Neural cell (in vitro differentiated cells): ENCODE measurements around the gene ASCL1.

Experiments
- EP300 ChIP-seq: fragments of 450-650 bp; conservative IDR thresholded peaks from 2 replicates; pipeline ENCODE4 v1.6.1; 2014; ENCODE audit warnings: antibody characterized with exemption, mild to moderate bottlenecking, moderate library complexity; ENCODE audit not compliant: poor library complexity, severe bottlenecking
- EZH2 ChIP-seq: fragments of 200-600, 300-800 bp; shearing (Covaris generic), sonication (generic); IDR thresholded peaks from 2 replicates; pipeline ENCODE4 v1.6.1; 2014; ENCODE audit warnings: antibody characterized with exemption, low read length, borderline replicate concordance, mild to moderate bottlenecking; ENCODE audit not compliant: insufficient read depth, poor library complexity, severe bottlenecking
- MXI1 ChIP-seq: fragments of 450-650 bp; conservative IDR thresholded peaks from 2 replicates; pipeline ENCODE4 v1.6.1; 2014; ENCODE audit warnings: antibody characterized with exemption, mild to moderate bottlenecking; ENCODE audit not compliant: poor library complexity, severe bottlenecking
- POLR2AphosphoS5 ChIP-seq: IDR thresholded peaks from 2 replicates; pipeline ENCODE4 v1.6.1; 2012
- RAD21 ChIP-seq: fragments of 450-650 bp; conservative IDR thresholded peaks from 2 replicates; pipeline ENCODE4 v1.6.1; 2014; ENCODE audit warnings: antibody characterized with exemption, mild to moderate bottlenecking, moderate library complexity
- REST ChIP-seq: IDR thresholded peaks from 2 replicates; pipeline ENCODE4 v1.6.1; 2012; ENCODE audit warnings: borderline replicate concordance
- TF ChIP-seq, protein P1 (sequence below): fragments of 450-650 bp; IDR thresholded peaks from 2 replicates; pipeline ENCODE4 v1.5.1; 2014; ENCODE audit warnings: antibody characterized with exemption, mild to moderate bottlenecking, moderate library complexity; ENCODE audit not compliant: poor library complexity, severe bottlenecking

GRCh38 chr12:102980350-102980749, 22.9 kb downstream of the ASCL1 start:
- TF ChIP-seq, protein P1, sequence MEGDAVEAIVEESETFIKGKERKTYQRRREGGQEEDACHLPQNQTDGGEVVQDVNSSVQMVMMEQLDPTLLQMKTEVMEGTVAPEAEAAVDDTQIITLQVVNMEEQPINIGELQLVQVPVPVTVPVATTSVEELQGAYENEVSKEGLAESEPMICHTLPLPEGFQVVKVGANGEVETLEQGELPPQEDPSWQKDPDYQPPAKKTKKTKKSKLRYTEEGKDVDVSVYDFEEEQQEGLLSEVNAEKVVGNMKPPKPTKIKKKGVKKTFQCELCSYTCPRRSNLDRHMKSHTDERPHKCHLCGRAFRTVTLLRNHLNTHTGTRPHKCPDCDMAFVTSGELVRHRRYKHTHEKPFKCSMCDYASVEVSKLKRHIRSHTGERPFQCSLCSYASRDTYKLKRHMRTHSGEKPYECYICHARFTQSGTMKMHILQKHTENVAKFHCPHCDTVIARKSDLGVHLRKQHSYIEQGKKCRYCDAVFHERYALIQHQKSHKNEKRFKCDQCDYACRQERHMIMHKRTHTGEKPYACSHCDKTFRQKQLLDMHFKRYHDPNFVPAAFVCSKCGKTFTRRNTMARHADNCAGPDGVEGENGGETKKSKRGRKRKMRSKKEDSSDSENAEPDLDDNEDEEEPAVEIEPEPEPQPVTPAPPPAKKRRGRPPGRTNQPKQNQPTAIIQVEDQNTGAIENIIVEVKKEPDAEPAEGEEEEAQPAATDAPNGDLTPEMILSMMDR: no peak
- TF ChIP-seq REST (no peak), POLR2AphosphoS5 (no peak), MXI1 (no peak), EZH2 (no peak), EP300 (no peak), RAD21 (no peak)
